Caco-2 (cell line): ENCODE data around the gene GPAM. TPM values are rescaled to one million over a fixed set of nuclear protein-coding genes. Genes with fewer than 3 reads are reported as not detected.

Experiments used
- BruUV-seq: library from RNA; stranded (reverse); fragments of 400-500 nt; replicated peaks from 2 replicates; lab custom pipeline; 2021; lab: Mats Ljungman, UMichigan
- CTCF ChIA-PET: fragments of 300-600 bp; sonication (Branson Sonifier 250); formaldehyde crosslinking; loops from one replicate; lab custom pipeline; 2022; ENCODE audit warnings: antibody characterized with exemption; lab: Charles Lee
- POLR2A ChIA-PET: fragments of 300-600 bp; sonication (Branson Sonifier 250); formaldehyde crosslinking; loops from one replicate; lab custom pipeline; 2022; ENCODE audit warnings: antibody characterized with exemption; lab: Charles Lee
- DNase-seq, 2 experiments: peaks; one replicate each; pipeline versions ENCODE4 v3.0.0 to v3.0.0-alpha.2; 2020 to 2022
- H3K27me3 ChIP-seq: replicated peaks from 2 replicates; pipeline ENCODE4 v1.6.0; 2011; ENCODE audit warnings: low read length; ENCODE audit not compliant: control insufficient read depth, insufficient read depth
- H3K36me3 ChIP-seq: 2 replicates; pipeline ENCODE4 v1.5.1; 2011; ENCODE audit warnings: low read length; ENCODE audit not compliant: control insufficient read depth, insufficient read depth
- H3K4me1 ChIP-seq: fragments of 250-450 bp; sonication (Bioruptor Pico); 2 replicates; pipeline ENCODE4 v1.5.1; 2020; ENCODE audit warnings: mild to moderate bottlenecking
- H3K4me3 ChIP-seq: 2 replicates; pipeline ENCODE4 v1.5.1; 2011; ENCODE audit warnings: low read depth, mild to moderate bottlenecking, control low read depth, low read length
- H3K9me3 ChIP-seq: fragments of 250-450 bp; sonication (Bioruptor Pico); 2 replicates; pipeline ENCODE4 v1.5.1; 2020; ENCODE audit warnings: mild to moderate bottlenecking, moderate library complexity
- H3K27ac Mint-ChIP-seq: one replicate; pipeline ENCODE4 v1.8.0; 2022; ENCODE audit warnings: mixed read lengths; ENCODE audit not compliant: unreplicated experiment
- H3K27me3 Mint-ChIP-seq: one replicate; pipeline ENCODE4 v1.8.0; 2022; ENCODE audit warnings: mixed read lengths; ENCODE audit not compliant: insufficient read depth, unreplicated experiment
- H3K36me3 Mint-ChIP-seq: one replicate; pipeline ENCODE4 v1.8.0; 2022; ENCODE audit warnings: mild to moderate bottlenecking, mixed read lengths; ENCODE audit not compliant: insufficient read depth, unreplicated experiment
- H3K4me1 Mint-ChIP-seq: one replicate; pipeline ENCODE4 v1.8.0; 2022; ENCODE audit warnings: low read depth, mixed read lengths; ENCODE audit not compliant: unreplicated experiment
- H3K4me3 Mint-ChIP-seq: one replicate; pipeline ENCODE4 v1.8.0; 2022; ENCODE audit warnings: mild to moderate bottlenecking, moderate library complexity, mixed read lengths; ENCODE audit not compliant: unreplicated experiment
- H3K9me3 Mint-ChIP-seq: one replicate; pipeline ENCODE4 v1.8.0; 2022; ENCODE audit warnings: mixed read lengths; ENCODE audit not compliant: unreplicated experiment
- intact Hi-C: fragments of 100-400 bp; cut with micrococcal nuclease; formaldehyde crosslinking; loops from one replicate; pipeline ENCODE4 v1.10.0; 2022; ENCODE audit not compliant: unreplicated experiment
- total RNA-seq: library from RNA; stranded (reverse); gene quantifications from 2 replicates; pipeline ENCODE4 v1.2.3, GENCODE V29; 2022
- TF ChIP-seq, protein P1 (sequence below), 2 experiments: fragments of 200-600 bp in 1 of 2; IDR thresholded peaks; 1 replicate in 1 of 2; 2 replicates in 1 of 2; pipeline versions ENCODE4 v1.5.1 to v1.8.0; 2011 to 2022; ENCODE audit warnings: antibody characterized with exemption in 1 of 2, control low read depth in 1 of 2, inconsistent platforms in 1 of 2, low read depth in 1 of 2, low read length in 1 of 2, mild to moderate bottlenecking in 1 of 2, moderate library complexity in 1 of 2; ENCODE audit not compliant: insufficient read depth in 1 of 2, severe bottlenecking in 1 of 2, unreplicated experiment in 1 of 2

Gene GPAM
- total RNA-seq, 1 experiment from 2014 or later: 44.4 TPM

DNA sequence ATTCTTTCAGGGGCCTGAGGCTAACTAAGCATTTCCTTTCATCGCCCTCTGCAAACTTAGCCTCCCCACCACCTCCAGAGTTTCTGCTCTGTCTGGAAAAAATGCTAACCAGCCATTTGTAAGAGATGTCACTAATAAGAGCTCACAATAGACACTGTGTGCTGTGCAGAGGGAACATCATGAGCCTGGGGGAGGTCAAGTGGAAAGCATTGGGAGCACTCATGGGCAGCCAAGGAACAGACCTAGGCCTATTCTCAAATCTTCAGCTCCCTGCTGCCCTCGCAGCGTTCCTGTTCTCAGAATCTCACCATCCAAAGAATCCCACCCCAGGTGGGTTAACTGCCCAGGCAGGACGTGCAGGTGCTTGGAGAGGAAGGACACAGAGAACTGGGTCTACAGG, 27.1 kb upstream of the GPAM start:
- ChIA-PET CTCF (no interaction called here), POLR2A (no interaction called here)
- BruUV-seq: no TSS peak

GRCh38 chr10:112209684-112210131, 26.1 kb upstream of the GPAM start:
- DNase-seq: no peak
- no TSS peak for BruUV-seq
- Histone ChIP-seq H3K9me3 (no peaks in the 10 kb centered on the region), H3K27me3 (no peaks in the 10 kb centered on the region), H3K4me1 (peaks cover 5% of the 10 kb centered on the region; the same call in 1 of the 2 replicates), H3K4me3 (no peak overlapping the region), H3K36me3 (no peaks in the 10 kb centered on the region)
- H3K9me3 Mint-ChIP-seq: no peaks in the 10 kb centered on the region
- POLR2A ChIA-PET: no interaction called here
- intact Hi-C loops: no loop called here
- no peak overlapping the region for H3K4me3 Mint-ChIP-seq
- H3K27ac Mint-ChIP-seq: no peak overlapping the region
- no peaks in the 10 kb centered on the region for H3K27me3 Mint-ChIP-seq
- TF ChIP-seq, protein P1, sequence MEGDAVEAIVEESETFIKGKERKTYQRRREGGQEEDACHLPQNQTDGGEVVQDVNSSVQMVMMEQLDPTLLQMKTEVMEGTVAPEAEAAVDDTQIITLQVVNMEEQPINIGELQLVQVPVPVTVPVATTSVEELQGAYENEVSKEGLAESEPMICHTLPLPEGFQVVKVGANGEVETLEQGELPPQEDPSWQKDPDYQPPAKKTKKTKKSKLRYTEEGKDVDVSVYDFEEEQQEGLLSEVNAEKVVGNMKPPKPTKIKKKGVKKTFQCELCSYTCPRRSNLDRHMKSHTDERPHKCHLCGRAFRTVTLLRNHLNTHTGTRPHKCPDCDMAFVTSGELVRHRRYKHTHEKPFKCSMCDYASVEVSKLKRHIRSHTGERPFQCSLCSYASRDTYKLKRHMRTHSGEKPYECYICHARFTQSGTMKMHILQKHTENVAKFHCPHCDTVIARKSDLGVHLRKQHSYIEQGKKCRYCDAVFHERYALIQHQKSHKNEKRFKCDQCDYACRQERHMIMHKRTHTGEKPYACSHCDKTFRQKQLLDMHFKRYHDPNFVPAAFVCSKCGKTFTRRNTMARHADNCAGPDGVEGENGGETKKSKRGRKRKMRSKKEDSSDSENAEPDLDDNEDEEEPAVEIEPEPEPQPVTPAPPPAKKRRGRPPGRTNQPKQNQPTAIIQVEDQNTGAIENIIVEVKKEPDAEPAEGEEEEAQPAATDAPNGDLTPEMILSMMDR (IDR thresholded peaks at IDR 0.05; ENCODE audit: insufficient read depth in 1 of 2, low read depth in 1 of 2, low read length in 1 of 2, severe bottlenecking in 1 of 2, unreplicated experiment in 1 of 2): no peak
- no peaks in the 10 kb centered on the region for H3K36me3 Mint-ChIP-seq
- CTCF ChIA-PET: no interaction called here
- no peaks in the 10 kb centered on the region for H3K4me1 Mint-ChIP-seq

More for the DNA sequence above, 27.1 kb upstream of the GPAM start:
- H3K36me3 ChIP-seq: no peaks in the 10 kb centered on the region
- intact Hi-C loops: no loop called here
- H3K4me1 Mint-ChIP-seq: peaks cover 8% of the 10 kb centered on the region
- no peaks in the 10 kb centered on the region for H3K9me3 ChIP-seq
- no peaks in the 10 kb centered on the region for H3K36me3 Mint-ChIP-seq
- no peaks in the 10 kb centered on the region for H3K27me3 Mint-ChIP-seq
- no peak overlapping the region for H3K27ac Mint-ChIP-seq
- no peak overlapping the region for H3K4me3 Mint-ChIP-seq
- TF ChIP-seq, protein P1 (IDR thresholded peaks at IDR 0.05; ENCODE audit: insufficient read depth in 1 of 2, low read depth in 1 of 2, low read length in 1 of 2, severe bottlenecking in 1 of 2, unreplicated experiment in 1 of 2): no peak
- H3K9me3 Mint-ChIP-seq: no peaks in the 10 kb centered on the region
- no peak for DNase-seq
- H3K4me3 ChIP-seq: no peak overlapping the region
- no peaks in the 10 kb centered on the region for H3K27me3 ChIP-seq
- peaks cover 14% of the 10 kb centered on the region for H3K4me1 ChIP-seq

- no peak overlapping the region for H3K4me3 ChIP-seq
- H3K9me3 Mint-ChIP-seq: no peaks in the 10 kb centered on the region
- H3K27me3 ChIP-seq: no peaks in the 10 kb centered on the region
- DNase-seq: no peak
- ChIA-PET POLR2A (no interaction called here), CTCF (no interaction called here)
- TF ChIP-seq, protein P1 (IDR thresholded peaks at IDR 0.05; ENCODE audit: insufficient read depth in 1 of 2, low read depth in 1 of 2, low read length in 1 of 2, severe bottlenecking in 1 of 2, unreplicated experiment in 1 of 2): no peak
- H3K9me3 ChIP-seq: no peaks in the 10 kb centered on the region
- no peaks in the 10 kb centered on the region for H3K36me3 Mint-ChIP-seq
- no peak overlapping the region for H3K4me3 Mint-ChIP-seq
- H3K27me3 Mint-ChIP-seq: no peaks in the 10 kb centered on the region
- intact Hi-C loops: no loop called here
- no peak overlapping the region for H3K27ac Mint-ChIP-seq
- BruUV-seq: no TSS peak
- H3K36me3 ChIP-seq: no peaks in the 10 kb centered on the region
- no peaks in the 10 kb centered on the region for H3K4me1 ChIP-seq
- H3K4me1 Mint-ChIP-seq: no peaks in the 10 kb centered on the region
Observed at GRCh38 chr10:112208997-112209396, 25.4 kb upstream of the GPAM start.
